Kidney epithelial cell (primary cell): ENCODE results near the gene BEX3. TPM values are rescaled to one million over a fixed set of nuclear protein-coding genes. Genes with fewer than 3 reads are reported as not detected.

Source experiments
- DNase-seq: peaks from one replicate; pipeline ENCODE4 v3.0.0-alpha.2; 2010; ENCODE audit warnings: low read depth
- H3K27me3 ChIP-seq: 2 replicates; pipeline ENCODE4 v1.6.0; 2011; ENCODE audit warnings: low read length; ENCODE audit not compliant: control insufficient read depth, insufficient read depth
- H3K36me3 ChIP-seq: 2 replicates; pipeline ENCODE4 v1.5.1; 2011; ENCODE audit warnings: low read length; ENCODE audit not compliant: control insufficient read depth, insufficient read depth
- H3K4me3 ChIP-seq: 2 replicates; pipeline ENCODE4 v1.5.1; 2011; ENCODE audit warnings: low read depth, mild to moderate bottlenecking, control low read depth, low read length
- total RNA-seq: library from RNA; depleted of rRNA; stranded (reverse); fragments of >200 nt; gene quantifications from 2 replicates; pipeline ENCODE4 v1.2.3, GENCODE V29; 2015
- TF ChIP-seq, protein P1 (sequence below): IDR thresholded peaks from 2 replicates; pipeline ENCODE4 v1.5.1; 2011; ENCODE audit warnings: mild to moderate bottlenecking, moderate library complexity, low read length, control low read depth, inconsistent platforms; ENCODE audit not compliant: insufficient read depth, poor library complexity, severe bottlenecking

Gene BEX3
- total RNA-seq, 1 donor from 2014 or later: 164 TPM

DNA sequence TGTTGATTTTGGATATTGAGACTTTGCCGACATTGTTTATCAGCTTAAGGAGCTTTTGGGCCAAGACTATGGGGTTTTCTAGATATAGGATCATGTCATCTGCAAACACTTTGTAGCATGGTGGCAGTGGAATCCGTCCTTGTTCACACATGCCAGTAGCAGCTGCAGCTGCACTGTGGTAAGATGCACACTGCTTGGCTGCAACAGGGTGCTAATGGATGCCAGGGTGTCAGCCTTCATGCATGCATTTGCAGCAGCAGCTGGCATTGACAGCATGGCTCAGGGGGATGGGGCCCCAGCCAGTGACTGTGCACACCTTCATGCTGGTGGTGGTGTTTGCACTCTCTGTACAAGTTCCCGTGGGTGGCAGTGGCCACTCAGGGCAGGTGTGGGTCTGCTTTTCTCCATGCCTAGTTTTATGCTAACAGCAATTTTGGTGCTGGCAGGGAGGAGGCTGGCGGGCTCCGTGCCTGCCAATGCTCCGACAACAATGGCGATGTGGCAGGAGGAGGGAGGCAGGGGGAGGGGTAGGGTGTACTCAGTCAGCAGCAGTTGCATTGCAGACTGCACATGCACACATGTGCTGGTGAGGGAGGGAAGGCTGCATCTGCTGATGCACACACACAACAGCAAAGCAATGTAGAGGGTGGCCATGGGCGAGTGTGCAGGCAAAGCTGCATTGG is 37.5 kb downstream of the BEX3 start:
- Histone ChIP-seq H3K36me3 (no peaks in the 10 kb centered on the region), H3K4me3 (no peak overlapping the region), H3K27me3 (no peaks in the 10 kb centered on the region)
- DNase-seq: no peak
- TF ChIP-seq, protein P1, sequence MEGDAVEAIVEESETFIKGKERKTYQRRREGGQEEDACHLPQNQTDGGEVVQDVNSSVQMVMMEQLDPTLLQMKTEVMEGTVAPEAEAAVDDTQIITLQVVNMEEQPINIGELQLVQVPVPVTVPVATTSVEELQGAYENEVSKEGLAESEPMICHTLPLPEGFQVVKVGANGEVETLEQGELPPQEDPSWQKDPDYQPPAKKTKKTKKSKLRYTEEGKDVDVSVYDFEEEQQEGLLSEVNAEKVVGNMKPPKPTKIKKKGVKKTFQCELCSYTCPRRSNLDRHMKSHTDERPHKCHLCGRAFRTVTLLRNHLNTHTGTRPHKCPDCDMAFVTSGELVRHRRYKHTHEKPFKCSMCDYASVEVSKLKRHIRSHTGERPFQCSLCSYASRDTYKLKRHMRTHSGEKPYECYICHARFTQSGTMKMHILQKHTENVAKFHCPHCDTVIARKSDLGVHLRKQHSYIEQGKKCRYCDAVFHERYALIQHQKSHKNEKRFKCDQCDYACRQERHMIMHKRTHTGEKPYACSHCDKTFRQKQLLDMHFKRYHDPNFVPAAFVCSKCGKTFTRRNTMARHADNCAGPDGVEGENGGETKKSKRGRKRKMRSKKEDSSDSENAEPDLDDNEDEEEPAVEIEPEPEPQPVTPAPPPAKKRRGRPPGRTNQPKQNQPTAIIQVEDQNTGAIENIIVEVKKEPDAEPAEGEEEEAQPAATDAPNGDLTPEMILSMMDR: no peak

DNA sequence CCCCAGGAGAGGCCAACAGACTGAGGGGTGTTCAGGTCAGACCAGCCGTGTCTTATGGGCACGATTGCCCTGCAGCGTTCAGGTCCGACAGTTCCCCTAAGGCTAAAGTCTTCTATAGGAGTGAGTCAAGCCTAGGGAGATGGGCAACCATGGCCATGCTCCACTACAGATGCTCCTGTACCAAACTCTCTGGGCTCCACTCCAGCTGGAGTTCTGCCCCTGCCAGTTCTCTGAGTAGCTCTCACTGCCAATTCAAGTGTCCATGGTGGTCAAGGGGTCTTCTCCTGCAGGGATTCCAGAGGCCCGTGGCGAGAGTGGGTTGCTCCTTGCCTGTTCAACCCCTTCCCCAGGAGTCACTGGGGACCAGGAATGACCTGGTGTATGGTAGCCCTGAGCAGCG is 38.2 kb downstream of the BEX3 start:
- TF ChIP-seq, protein P1: no peak

DNA sequence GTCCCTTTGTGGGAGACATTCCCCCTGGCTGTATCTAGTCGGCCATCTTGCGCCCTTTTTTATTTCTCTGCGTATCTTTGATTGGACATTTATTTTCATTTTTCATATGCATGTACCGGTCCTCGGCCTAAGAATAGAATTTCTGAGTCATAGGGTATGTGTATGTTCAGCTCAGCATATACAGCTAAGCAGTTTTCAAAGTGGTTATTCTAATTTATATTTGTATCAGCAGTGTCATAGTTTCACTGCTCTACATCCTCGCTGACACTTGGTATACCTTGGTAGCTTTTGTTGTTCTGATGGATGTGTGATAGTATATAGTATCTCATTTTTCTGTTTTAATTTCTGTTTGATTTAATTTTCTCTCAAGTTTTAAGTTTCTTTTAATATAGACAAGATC is 38.7 kb downstream of the BEX3 start:
- TF ChIP-seq, protein P1: no peak
- Histone ChIP-seq H3K36me3 (no peaks in the 10 kb centered on the region), H3K27me3 (no peaks in the 10 kb centered on the region), H3K4me3 (no peak overlapping the region)
- DNase-seq: no peak

More for the DNA sequence above, 38.2 kb downstream of the BEX3 start:
- Histone ChIP-seq H3K4me3 (no peak overlapping the region), H3K36me3 (no peaks in the 10 kb centered on the region), H3K27me3 (no peaks in the 10 kb centered on the region)
- no peak for DNase-seq

DNA sequence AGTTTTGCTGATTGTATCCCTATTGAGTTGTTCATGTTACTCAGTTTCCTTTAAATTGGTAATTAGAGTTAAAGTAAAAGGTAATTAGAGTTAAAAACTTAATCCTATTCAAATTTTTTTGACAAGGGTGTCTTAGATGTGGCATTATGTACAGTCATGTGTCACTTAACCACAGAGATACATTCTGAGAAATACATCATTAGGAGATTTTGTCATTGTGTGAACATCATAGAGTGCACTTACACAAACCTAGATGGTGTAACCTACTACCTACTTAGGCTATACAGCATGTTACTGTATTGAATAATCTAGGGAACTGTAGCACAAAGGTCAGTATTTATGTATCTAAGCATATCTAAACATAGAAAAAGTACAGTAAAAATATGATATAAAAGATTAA is 39.2 kb downstream of the BEX3 start:
- no peak for DNase-seq
- TF ChIP-seq, protein P1: no peak
- Histone ChIP-seq H3K27me3 (no peaks in the 10 kb centered on the region), H3K4me3 (no peak overlapping the region), H3K36me3 (no peaks in the 10 kb centered on the region)

DNA sequence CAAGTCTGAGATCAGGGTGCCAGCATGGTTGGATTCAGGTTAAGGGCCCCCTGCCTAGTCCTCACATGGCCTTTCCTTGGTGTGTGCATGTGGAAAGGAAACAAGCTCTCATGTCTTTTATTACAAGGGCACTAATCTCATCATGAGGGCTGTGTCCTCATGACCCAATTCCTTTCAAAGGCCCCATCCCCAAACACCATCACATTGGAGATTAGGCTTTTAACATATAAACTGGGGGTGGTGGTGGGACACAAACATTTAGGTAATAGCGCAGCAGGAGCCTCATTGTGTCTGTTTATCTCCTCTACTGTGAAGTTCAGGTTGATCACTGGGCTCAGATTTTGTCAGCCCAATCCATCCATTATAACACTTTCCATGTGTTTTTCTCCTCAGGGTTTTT is 41.0 kb downstream of the BEX3 start:
- H3K27me3 ChIP-seq: no peaks in the 10 kb centered on the region
- TF ChIP-seq, protein P1: no peak
- H3K36me3 ChIP-seq: no peaks in the 10 kb centered on the region
- no peak overlapping the region for H3K4me3 ChIP-seq
- no peak for DNase-seq

DNA sequence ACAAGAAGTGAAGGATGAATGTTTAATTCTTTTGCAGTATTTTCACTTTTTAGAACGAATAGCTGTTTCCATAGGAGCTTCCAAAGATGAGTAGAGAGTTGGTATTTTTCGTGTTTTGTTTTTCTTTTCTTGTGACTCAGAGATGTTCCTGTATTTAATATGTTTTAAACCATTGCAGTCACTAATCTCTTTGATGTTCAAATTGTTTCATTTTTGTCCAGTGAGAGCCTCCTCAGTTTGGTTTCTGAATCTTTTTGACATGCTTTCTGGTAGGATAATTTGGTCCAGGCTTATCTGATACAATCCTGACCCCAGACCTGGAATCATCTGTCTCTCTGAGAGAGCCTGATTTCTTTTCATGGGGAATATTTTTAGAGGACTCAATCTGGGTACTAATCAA is 41.6 kb downstream of the BEX3 start:
- TF ChIP-seq, protein P1: no peak
- DNase-seq: no peak
- Histone ChIP-seq H3K36me3 (no peaks in the 10 kb centered on the region), H3K4me3 (no peak overlapping the region), H3K27me3 (no peaks in the 10 kb centered on the region)
